H1 (cell line): Measurements from ENCODE around the gene PDE4D. TPM values are rescaled to one million over a fixed set of nuclear protein-coding genes. Genes with fewer than 3 reads are reported as not detected.

Experiments
- CTCF ChIA-PET: fragments of 300-600 bp; sonication (Branson Sonifier 250); formaldehyde crosslinking; loops from one replicate; lab custom pipeline; 2021; ENCODE audit not compliant: partially characterized antibody; lab: Charles Lee
- POLR2A ChIA-PET: fragments of 300-600 bp; sonication (Branson Sonifier 250); formaldehyde crosslinking; loops from one replicate; lab custom pipeline; 2021; ENCODE audit warnings: inconsistent platforms; ENCODE audit not compliant: partially characterized antibody; lab: Charles Lee
- DNase-seq, 2 experiments: peaks; one replicate each; pipeline versions ENCODE4 v3.0.0 to v3.0.0-alpha.2; 2010 to 2022; ENCODE audit warnings: low spot score in 2 of 2, low read depth in 1 of 2, mixed read lengths in 1 of 2
- FAIRE-seq: peaks from 2 replicates; lab custom pipeline; 2011; peaks lifted over from hg19 to GRCh38; lab: Jason Lieb, UNC
- H2AFZ ChIP-seq: 2 replicates; pipeline ENCODE4 v1.8.1; 2012; ENCODE audit warnings: low read length, inconsistent platforms
- H2AK5ac ChIP-seq: 2 replicates; pipeline ENCODE4 v1.6.1; 2013; ENCODE audit warnings: low read depth, low read length
- H2BK120ac ChIP-seq: replicated peaks from 2 replicates; pipeline ENCODE3; 2013; ENCODE audit warnings: low read depth, low read length, inconsistent platforms
- H2BK12ac ChIP-seq: 2 replicates; pipeline ENCODE4 v1.6.1; 2013; ENCODE audit warnings: low read depth, low read length
- H2BK15ac ChIP-seq: 2 replicates; pipeline ENCODE4 v1.6.1; 2013; ENCODE audit warnings: low read length
- H2BK20ac ChIP-seq: 2 replicates; pipeline ENCODE4 v1.6.1; 2013; ENCODE audit warnings: low read length
- H2BK5ac ChIP-seq: 2 replicates; pipeline ENCODE4 v1.6.1; 2013; ENCODE audit warnings: low read depth, low read length
- H3K14ac ChIP-seq: 2 replicates; pipeline ENCODE4 v1.6.1; 2013; ENCODE audit warnings: inconsistent platforms; ENCODE audit not compliant: insufficient read length
- H3K18ac ChIP-seq: 2 replicates; pipeline ENCODE4 v1.6.1; 2013; ENCODE audit warnings: low read length; ENCODE audit errors: extremely low read depth
- H3K23ac ChIP-seq: 2 replicates; pipeline ENCODE4 v1.6.1; 2013; ENCODE audit warnings: inconsistent platforms; ENCODE audit not compliant: insufficient read length
- H3K23me2 ChIP-seq: 2 replicates; pipeline ENCODE4 v1.6.1; 2013; ENCODE audit warnings: low read depth, low read length
- H3K27ac ChIP-seq: 2 replicates; pipeline ENCODE4 v1.6.1; 2011; ENCODE audit warnings: low read depth, low read length, inconsistent platforms
- H3K27me3 ChIP-seq, 4 experiments: replicated peaks in 1 of 4; 1 replicate in 1 of 4; 2 replicates in 3 of 4; pipeline versions ENCODE4 v1.6.1 to v1.8.1; 2011 to 2013; ENCODE audit warnings: low read length in 3 of 4, mild to moderate bottlenecking in 3 of 4, inconsistent platforms in 2 of 4, mixed read lengths in 2 of 4, moderate library complexity in 1 of 4; ENCODE audit not compliant: control insufficient read depth in 3 of 4, insufficient read depth in 3 of 4; ENCODE audit errors: extremely low read depth in 1 of 4
- H3K36me3 ChIP-seq, 4 experiments: 2 replicates each; pipeline versions ENCODE4 v1.6.1 to v1.8.1; 2011 to 2013; ENCODE audit warnings: mild to moderate bottlenecking in 4 of 4, low read length in 3 of 4, moderate library complexity in 2 of 4, control low read depth in 1 of 4, inconsistent platforms in 1 of 4; ENCODE audit not compliant: insufficient read depth in 4 of 4, control insufficient read depth in 2 of 4
- H3K4ac ChIP-seq: replicated peaks from 2 replicates; pipeline ENCODE3; 2013; ENCODE audit warnings: low read length, low read depth, mixed read lengths, inconsistent platforms; ENCODE audit not compliant: insufficient read length
- H3K4me1 ChIP-seq, 4 experiments: replicated peaks in 1 of 4; 1 replicate in 1 of 4; 2 replicates in 3 of 4; pipeline versions ENCODE4 v1.6.1 to v1.8.1; 2011 to 2013; ENCODE audit warnings: low read length in 3 of 4, inconsistent platforms in 2 of 4, mixed read lengths in 1 of 4; ENCODE audit not compliant: insufficient read depth in 4 of 4, control insufficient read depth in 3 of 4
- H3K4me2 ChIP-seq, 2 experiments: 2 replicates each; pipeline versions ENCODE4 v1.6.1 to v1.8.1; 2011 to 2013; ENCODE audit warnings: low read depth in 2 of 2, low read length in 2 of 2, control low read depth in 1 of 2, inconsistent platforms in 1 of 2, mild to moderate bottlenecking in 1 of 2; ENCODE audit not compliant: insufficient read depth in 1 of 2
- H3K4me3 ChIP-seq, 4 experiments: fragments of 200-600, 300-600 bp in 1 of 4; sonication (generic), shearing (Covaris generic), sonication (Bioruptor Twin) in 1 of 4; 2 replicates each; pipeline versions ENCODE4 v1.5.1 to v1.8.1; 2011 to 2016; ENCODE audit warnings: low read length in 4 of 4, low read depth in 3 of 4, control low read depth in 2 of 4, inconsistent platforms in 2 of 4, mild to moderate bottlenecking in 2 of 4, mixed read lengths in 1 of 4, moderate library complexity in 1 of 4; ENCODE audit not compliant: insufficient read depth in 2 of 4; ENCODE audit errors: extremely low read depth in 1 of 4
- H3K56ac ChIP-seq: replicated peaks from 2 replicates; pipeline ENCODE3; 2013; ENCODE audit warnings: low read depth, mild to moderate bottlenecking, mixed read lengths, low read length, inconsistent platforms; ENCODE audit not compliant: insufficient read length
- H3K79me1 ChIP-seq: 2 replicates; pipeline ENCODE4 v1.6.1; 2013; ENCODE audit warnings: low read depth, low read length, control low read depth
- H3K79me2 ChIP-seq, 2 experiments: 2 replicates each; pipeline versions ENCODE4 v1.6.1 to v1.8.1; 2012 to 2013; ENCODE audit warnings: low read length in 2 of 2, mild to moderate bottlenecking in 2 of 2, inconsistent platforms in 1 of 2; ENCODE audit not compliant: insufficient read depth in 2 of 2, control insufficient read depth in 1 of 2
- H3K9ac ChIP-seq, 4 experiments: replicated peaks in 1 of 4; 1 replicate in 1 of 4; 2 replicates in 3 of 4; pipeline versions ENCODE4 v1.6.1 to v1.8.1; 2011 to 2013; ENCODE audit warnings: low read depth in 3 of 4, low read length in 3 of 4, control low read depth in 2 of 4, mild to moderate bottlenecking in 2 of 4, moderate library complexity in 2 of 4, inconsistent platforms in 1 of 4; ENCODE audit errors: extremely low read depth in 1 of 4
- H3K9me3 ChIP-seq, 2 experiments: 2 replicates each; pipeline versions ENCODE4 v1.6.1 to v1.8.1; 2012 to 2013; ENCODE audit warnings: mild to moderate bottlenecking in 2 of 2, moderate library complexity in 2 of 2, control low read depth in 1 of 2, inconsistent platforms in 1 of 2, low read depth in 1 of 2, low read length in 1 of 2, mixed read lengths in 1 of 2; ENCODE audit not compliant: insufficient read depth in 2 of 2
- H4K20me1 ChIP-seq, 2 experiments: replicated peaks in 1 of 2; 2 replicates each; pipeline versions ENCODE3 to v1.8.1; 2011 to 2013; ENCODE audit warnings: inconsistent platforms in 2 of 2, low read length in 2 of 2, mild to moderate bottlenecking in 1 of 2; ENCODE audit not compliant: insufficient read depth in 2 of 2, control insufficient read depth in 1 of 2
- H4K5ac ChIP-seq: 2 replicates; pipeline ENCODE4 v1.6.1; 2013; ENCODE audit warnings: low read length, low read depth, mixed read lengths, inconsistent platforms; ENCODE audit not compliant: insufficient read length
- H4K8ac ChIP-seq: 2 replicates; pipeline ENCODE4 v1.8.0; 2013; ENCODE audit warnings: mild to moderate bottlenecking, moderate library complexity, low read length, inconsistent platforms; ENCODE audit not compliant: insufficient read depth; ENCODE audit errors: extremely low read depth
- H4K91ac ChIP-seq: replicated peaks from 2 replicates; pipeline ENCODE3; 2013; ENCODE audit warnings: low read length, mixed read lengths, inconsistent platforms; ENCODE audit not compliant: insufficient read length
- CEBPB ChIP-seq: IDR thresholded peaks from 2 replicates; pipeline ENCODE4 v1.6.1; 2012; ENCODE audit warnings: low read depth, low read length
- EP300 ChIP-seq, 2 experiments: IDR thresholded peaks; 1 replicate in 1 of 2; 2 replicates in 1 of 2; pipeline ENCODE4 v1.6.1; 2011 to 2012; ENCODE audit warnings: low read depth in 2 of 2, low read length in 2 of 2, mild to moderate bottlenecking in 2 of 2, borderline replicate concordance in 1 of 2, inconsistent platforms in 1 of 2, moderate library complexity in 1 of 2
- EZH2 ChIP-seq: fragments of 200-600 bp; sonication (generic); IDR thresholded peaks from 2 replicates; pipeline ENCODE4 v1.7.1; 2012; ENCODE audit warnings: low read depth, mild to moderate bottlenecking, moderate library complexity, low read length, inconsistent platforms; ENCODE audit not compliant: severe bottlenecking
- FOSL1 ChIP-seq: IDR thresholded peaks from 2 replicates; pipeline ENCODE4 v1.6.1; 2011; ENCODE audit warnings: mild to moderate bottlenecking, low read depth, low read length, moderate library complexity; ENCODE audit not compliant: insufficient read depth
- GABPA ChIP-seq: IDR thresholded peaks from 2 replicates; pipeline ENCODE4 v1.6.1; 2011; ENCODE audit warnings: mild to moderate bottlenecking, low read length, moderate library complexity, borderline replicate concordance; ENCODE audit not compliant: insufficient read depth
- JUND ChIP-seq: IDR thresholded peaks from 2 replicates; pipeline ENCODE4 v1.6.1; 2011; ENCODE audit warnings: mild to moderate bottlenecking, improper control_type of control experiment, low read length
- KDM4A ChIP-seq: IDR thresholded peaks from one replicate; pipeline ENCODE4 v1.7.1; 2012; ENCODE audit warnings: low read depth, mild to moderate bottlenecking, moderate library complexity, low read length, inconsistent platforms; ENCODE audit not compliant: severe bottlenecking
- KDM5A ChIP-seq: fragments of 200-600 bp; IDR thresholded peaks from 2 replicates; pipeline ENCODE4 v1.7.1; 2012; ENCODE audit warnings: mild to moderate bottlenecking, low read length, inconsistent platforms, mixed read lengths
- SRF ChIP-seq: IDR thresholded peaks from 2 replicates; pipeline ENCODE4 v1.6.1; 2011; ENCODE audit warnings: mild to moderate bottlenecking, low read depth, low read length, moderate library complexity
- SUZ12 ChIP-seq: fragments of 200-600 bp; sonication (generic); IDR thresholded peaks from 2 replicates; pipeline ENCODE4 v1.6.1; 2012; ENCODE audit warnings: mild to moderate bottlenecking, inconsistent platforms, low read length, moderate library complexity, mixed read lengths
- WGBS, 2 experiments: shearing (Covaris generic) in 1 of 2; methylation state at CpG; one replicate each; pipeline versions ENCODE4 v1.1.6 to v1.1.7; 2013 to 2015; ENCODE audit warnings: low lambda C conversion rate in 2 of 2, mixed read lengths in 2 of 2, inconsistent platforms in 1 of 2, low coverage in 1 of 2, missing lambda C conversion rate in 1 of 2; ENCODE audit not compliant: insufficient replicate concordance in 2 of 2, insufficient coverage in 1 of 2, insufficient read length in 1 of 2; ENCODE audit errors: extremely low coverage in 1 of 2, missing lambda C conversion rate in 1 of 2; 5-methylcytosine and 5-hydroxymethylcytosine counted together
- polyA plus RNA-seq, 7 experiments: library from polyadenylated mRNA; depleted of rRNA in 3 of 7; stranded (reverse) in 5 of 7; unstranded in 2 of 7; fragments of >200 nt in 5 of 7; fragments of 200-250 nt in 2 of 7; gene quantifications; 1 replicate in 5 of 7; 2 replicates in 1 of 7; 4 replicates in 1 of 7; pipeline versions ENCODE4 v1.2.1 to v1.2.3, GENCODE V29; 2011 to 2013; ENCODE audit warnings: missing spikeins in 2 of 7, mixed read lengths in 2 of 7
- total RNA-seq: library from RNA; stranded (reverse); fragmentation: NEBNext Ultra II Directional; extraction: Animal tissue kit (Norgen Biotek cat#: 25700); gene quantifications from 2 replicates; pipeline ENCODE4 v1.2.1, GENCODE V29; 2021
- TF ChIP-seq, protein P1 (sequence below): IDR thresholded peaks from 2 replicates; pipeline ENCODE4 v1.6.1; 2012; ENCODE audit warnings: low read length, inconsistent platforms

Gene PDE4D
- total and polyA plus RNA-seq, 2 of the 8 experiments (the other 6 are each of a cell fraction or from before 2014, with no cell fraction given): 2.3 to 3.7 TPM

GRCh38 chr5:59066367-59067163, 827.0 kb downstream of the PDE4D start:
- DNase-seq (no peak), FAIRE-seq (no peak)
- H4K8ac ChIP-seq: no peak overlapping the region
- H3K18ac ChIP-seq: no peak overlapping the region
- H3K27me3 ChIP-seq: no peaks in the 10 kb centered on the region
- 91% methylated on average over 5 of the region's 5 CpGs; no CpG with 5 or more reads in 1 of the 2 experiments for WGBS, 2 experiments
- no peak overlapping the region for H3K9ac ChIP-seq
- no peak overlapping the region for H4K91ac ChIP-seq
- no peaks in the 10 kb centered on the region for H3K23me2 ChIP-seq
- H2AK5ac ChIP-seq: no peak overlapping the region
- no peaks in the 10 kb centered on the region for H3K79me2 ChIP-seq
- no peak overlapping the region for H3K4me2 ChIP-seq
- no peak overlapping the region for H3K23ac ChIP-seq
- no peak overlapping the region for H2BK20ac ChIP-seq
- H2BK5ac ChIP-seq: no peak overlapping the region
- H4K5ac ChIP-seq: no peak overlapping the region
- no peak overlapping the region for H3K27ac ChIP-seq
- no peak overlapping the region for H3K4me3 ChIP-seq
- H3K36me3 ChIP-seq: no peaks in the 10 kb centered on the region
- CTCF ChIA-PET: interaction anchor here (0.5 kb wide), 1 partner anchor 321 kb away, joined by 3 read pairs; no protein-coding TSS in a partner anchor
- H3K79me1 ChIP-seq: no peaks in the 10 kb centered on the region
- H3K9me3 ChIP-seq: no peaks in the 10 kb centered on the region
- H3K14ac ChIP-seq: no peak overlapping the region
- H3K4me1 ChIP-seq: no peaks in the 10 kb centered on the region
- H4K20me1 ChIP-seq: no peaks in the 10 kb centered on the region
- POLR2A ChIA-PET: no interaction called here
- no peak overlapping the region for H3K4ac ChIP-seq
- no peak overlapping the region for H2AFZ ChIP-seq
- H3K56ac ChIP-seq: no peak overlapping the region
- no peak overlapping the region for H2BK15ac ChIP-seq
- H2BK12ac ChIP-seq: no peak overlapping the region
- H2BK120ac ChIP-seq: no peak overlapping the region
- TF ChIP-seq GABPA: no peak
- no peak for TF ChIP-seq KDM4A
- TF ChIP-seq KDM5A: no peak
- TF ChIP-seq SRF: no peak
- no peak for TF ChIP-seq JUND
- no peak for TF ChIP-seq SUZ12
- no peak for TF ChIP-seq EP300 (IDR thresholded peaks at IDR 0.05; ENCODE audit: borderline replicate concordance in 1 of 2, low read depth in 2 of 2, low read length in 2 of 2)
- TF ChIP-seq EZH2: no peak
- TF ChIP-seq, protein P1, sequence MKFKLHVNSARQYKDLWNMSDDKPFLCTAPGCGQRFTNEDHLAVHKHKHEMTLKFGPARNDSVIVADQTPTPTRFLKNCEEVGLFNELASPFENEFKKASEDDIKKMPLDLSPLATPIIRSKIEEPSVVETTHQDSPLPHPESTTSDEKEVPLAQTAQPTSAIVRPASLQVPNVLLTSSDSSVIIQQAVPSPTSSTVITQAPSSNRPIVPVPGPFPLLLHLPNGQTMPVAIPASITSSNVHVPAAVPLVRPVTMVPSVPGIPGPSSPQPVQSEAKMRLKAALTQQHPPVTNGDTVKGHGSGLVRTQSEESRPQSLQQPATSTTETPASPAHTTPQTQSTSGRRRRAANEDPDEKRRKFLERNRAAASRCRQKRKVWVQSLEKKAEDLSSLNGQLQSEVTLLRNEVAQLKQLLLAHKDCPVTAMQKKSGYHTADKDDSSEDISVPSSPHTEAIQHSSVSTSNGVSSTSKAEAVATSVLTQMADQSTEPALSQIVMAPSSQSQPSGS: no peak
- no peak for TF ChIP-seq FOSL1
- no peak for TF ChIP-seq CEBPB
